ENCODE data around the gene SMR3B.

SMR3B gene

DNA sequence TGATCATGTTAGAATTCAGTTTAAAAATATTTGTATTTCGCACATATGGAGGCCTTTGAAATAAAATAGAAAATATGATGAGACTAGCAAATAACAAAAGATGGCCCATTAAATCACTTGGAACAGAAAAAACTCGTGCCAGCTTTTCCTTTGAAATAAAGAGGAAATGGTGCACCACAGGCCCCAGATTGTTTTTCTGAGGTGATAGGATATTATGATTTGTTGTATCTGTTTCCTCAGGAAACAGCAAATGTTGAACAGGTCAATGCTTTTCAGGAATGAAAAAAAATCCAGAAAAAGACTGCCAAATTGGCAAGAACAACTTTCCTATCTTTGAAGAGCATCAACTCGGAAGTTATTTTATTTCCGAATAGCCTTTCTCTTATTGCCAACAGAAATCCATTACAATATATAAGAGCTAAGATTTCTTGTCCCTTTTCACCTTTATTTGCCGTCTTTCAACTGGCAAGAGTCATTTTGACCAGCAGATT, at the start of gene SMR3B:
SMR3B (plus strand) TSS at position 441 of the 491 bp plus-strand sequence. CDS start 1,380 bp downstream, outside the sequence.
- no peak for DNase-seq

DNA sequence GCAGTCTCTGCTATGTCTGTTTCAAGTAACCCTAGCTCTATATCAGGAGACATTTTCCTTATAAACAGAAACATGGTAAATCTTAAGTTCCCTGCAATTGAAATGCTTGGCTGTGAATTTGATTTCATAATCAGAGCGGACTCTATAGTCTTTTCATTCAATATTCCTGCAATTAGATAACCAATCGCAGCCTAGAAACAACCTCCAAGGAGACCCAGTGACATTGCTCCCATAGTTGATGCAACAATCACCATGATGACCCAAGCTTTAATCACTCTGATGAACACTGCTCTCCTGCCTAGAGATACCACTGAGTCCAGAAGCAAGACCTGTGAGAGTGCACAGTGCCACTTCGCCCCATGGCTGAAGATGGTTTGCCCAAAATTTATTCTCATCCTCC, 48.2 kb upstream of the SMR3B start, which contains the start of gene CABS1:
CABS1 (plus strand) TSS at position 301 of the 400 bp plus-strand sequence; CDS start at position 360, 59 bp downstream.
- DNase-seq = no peak

DNA sequence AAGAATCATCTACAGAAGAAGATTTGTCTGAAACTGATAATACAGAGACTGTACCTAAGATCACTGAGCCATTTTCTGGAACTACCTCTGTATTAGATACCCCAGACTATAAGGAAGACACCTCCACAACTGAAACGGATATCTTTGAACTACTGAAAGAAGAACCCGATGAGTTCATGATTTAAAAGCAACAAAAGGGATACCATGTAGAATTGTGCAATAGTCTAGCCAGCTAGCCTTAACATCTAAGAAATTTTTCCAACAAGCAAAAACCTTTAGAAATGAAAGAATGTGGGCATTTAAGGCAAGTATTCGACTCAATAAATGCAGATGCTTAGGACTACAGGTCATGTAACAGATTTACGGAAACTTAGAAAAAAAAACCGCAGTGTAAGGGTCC, 46.9 kb upstream of the SMR3B start:
- no peak for DNase-seq

DNA sequence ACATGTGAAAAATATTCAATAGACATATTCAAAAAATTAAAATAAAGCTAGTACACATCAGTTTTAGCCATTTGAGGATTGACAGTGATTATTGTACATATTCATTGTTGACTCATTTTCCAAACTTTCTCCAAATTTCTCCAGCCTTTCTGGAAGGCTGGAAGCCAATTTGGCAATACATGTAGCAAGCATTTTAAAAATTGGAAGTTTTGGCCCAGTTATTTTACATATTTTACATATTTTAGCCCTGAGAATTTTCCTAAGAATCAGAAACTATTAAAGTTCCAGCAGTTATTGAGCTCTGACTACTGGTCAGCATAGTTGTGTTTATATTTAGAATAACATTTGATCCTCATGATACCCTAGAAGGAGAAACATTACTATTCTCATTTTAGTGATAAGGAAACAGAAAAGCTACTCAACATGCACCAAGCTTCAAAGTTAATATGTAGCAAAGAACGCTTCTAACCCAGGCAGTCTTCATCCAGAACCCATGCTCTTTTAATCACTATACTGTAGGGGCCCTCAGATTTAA, 45.0 kb upstream of the SMR3B start:
- no peak for DNase-seq

DNA sequence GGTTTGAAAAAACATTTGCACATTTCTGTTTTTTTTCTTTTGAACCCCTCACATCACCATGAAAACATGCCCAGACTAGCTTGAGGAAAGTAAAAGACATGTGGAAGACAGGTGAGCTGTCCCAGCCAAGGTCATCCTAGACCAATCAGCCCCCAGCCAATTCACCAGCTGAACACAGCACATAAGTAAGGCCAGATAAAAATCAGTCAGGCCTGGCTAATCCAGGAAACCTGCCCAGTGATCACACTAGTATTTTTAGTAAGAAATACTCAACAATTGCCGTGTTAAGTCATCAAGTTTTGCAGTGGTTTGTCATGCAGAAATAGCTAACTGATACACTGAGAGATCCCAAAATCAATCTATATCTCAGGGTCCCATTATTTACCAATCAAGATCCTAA, 26.7 kb upstream of the SMR3B start:
- no peak for DNase-seq

DNA sequence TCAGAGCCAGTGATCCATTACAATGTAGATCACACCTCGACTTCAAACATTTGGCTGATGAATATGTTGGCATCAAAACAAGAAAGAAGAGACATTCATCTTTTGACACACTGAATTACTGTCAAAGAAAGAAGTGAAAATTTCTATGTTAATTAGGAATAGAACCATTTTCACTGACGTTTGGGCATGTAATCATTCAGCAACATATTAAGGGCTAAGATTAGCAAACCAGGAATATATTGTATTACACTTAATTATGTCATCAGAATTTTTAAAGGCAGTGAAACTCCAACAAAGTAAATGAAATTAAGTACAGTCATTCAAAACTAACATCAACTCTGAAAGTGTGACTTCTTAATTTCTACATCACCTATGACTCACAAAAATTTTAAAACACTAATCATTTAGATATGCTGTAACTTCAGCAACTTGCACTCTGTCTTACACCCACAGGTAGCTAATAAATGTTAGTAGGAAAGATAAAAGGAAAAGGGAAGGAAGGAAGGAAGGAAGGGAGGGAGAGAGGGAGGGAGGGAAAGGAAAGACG, 23.7 kb upstream of the SMR3B start:
- no peak for DNase-seq

DNA sequence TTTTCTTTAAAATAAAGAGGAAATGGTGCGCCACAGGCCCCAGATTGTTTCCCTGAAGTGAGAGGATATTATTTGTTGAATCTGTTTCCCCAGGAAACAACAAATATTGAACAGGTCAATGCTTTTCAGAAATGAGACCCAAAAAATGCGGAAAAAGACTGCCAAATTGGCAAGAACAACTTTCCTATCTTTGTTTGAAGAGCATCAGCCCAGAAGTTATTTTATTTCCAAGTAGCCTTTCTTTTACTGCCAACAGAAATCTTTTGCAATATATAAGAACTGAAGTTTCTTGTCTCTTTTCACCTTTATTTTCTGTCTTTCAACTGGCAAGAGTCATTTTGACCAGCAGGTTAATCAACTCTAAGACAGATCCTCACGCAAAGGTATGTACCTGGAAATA, 22.5 kb upstream of the SMR3B start, which contains the start of gene SMR3A:
SMR3A (plus strand) TSS at position 301 of the 400 bp plus-strand sequence. CDS start 1,356 bp downstream, outside the sequence.
- no peak for DNase-seq

DNA sequence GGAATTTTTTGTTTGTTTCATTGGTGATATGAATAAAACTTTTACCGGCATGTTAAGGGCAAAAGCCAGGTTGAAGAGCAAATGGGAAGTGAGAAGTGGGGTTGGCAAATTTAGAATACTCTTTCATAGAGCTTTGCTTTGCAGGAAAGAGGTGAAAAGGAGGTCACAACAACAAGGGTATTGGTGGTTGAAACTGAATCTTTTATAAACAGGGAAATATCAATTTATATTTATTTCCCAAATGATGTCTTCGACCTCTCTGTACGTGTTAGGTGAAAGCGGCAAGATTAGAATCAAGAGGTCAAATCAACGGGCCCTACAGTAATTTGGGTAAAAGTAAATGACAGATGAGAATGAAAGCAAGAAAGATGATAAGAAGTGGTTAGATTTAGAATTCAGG, 18.9 kb upstream of the SMR3B start:
- no peak for DNase-seq

DNA sequence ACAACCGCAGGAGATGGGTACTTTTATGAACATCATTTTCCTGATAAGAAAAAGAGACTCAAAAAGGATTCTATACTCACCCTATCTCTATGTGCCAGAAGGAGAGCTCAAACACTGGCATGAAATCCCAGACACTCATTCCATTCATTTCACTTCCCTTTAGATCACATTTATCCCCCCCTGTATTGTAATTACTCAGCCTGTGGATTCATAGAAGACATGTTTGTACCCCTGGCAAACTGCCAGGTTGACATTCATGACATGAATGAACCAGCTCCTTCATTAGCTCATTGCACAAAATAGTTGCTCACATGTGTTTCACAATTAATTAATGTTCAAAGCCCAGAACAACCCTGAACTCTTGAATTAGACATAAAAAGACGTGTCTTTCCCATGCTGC, 17.5 kb upstream of the SMR3B start:
- DNase-seq = no peak

DNA sequence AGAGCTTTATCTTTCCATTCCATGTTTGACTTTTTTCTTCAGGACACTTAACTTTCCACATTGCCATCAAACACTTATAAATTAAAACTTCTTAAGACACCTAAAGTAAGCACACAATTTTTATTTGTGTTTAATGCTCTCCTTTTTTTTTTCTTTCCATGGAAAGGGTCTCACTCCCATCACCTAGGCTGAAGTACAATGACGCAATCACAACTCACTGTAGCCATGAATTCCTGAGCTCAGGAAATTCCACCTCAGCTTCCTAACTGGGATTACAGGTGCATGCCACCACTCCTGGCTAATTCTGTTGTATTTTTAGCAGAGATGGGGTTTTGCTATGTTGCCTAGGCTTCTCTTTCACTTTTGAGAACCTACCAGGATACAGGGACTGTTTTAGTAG, 15.1 kb upstream of the SMR3B start:
- no peak for DNase-seq

DNA sequence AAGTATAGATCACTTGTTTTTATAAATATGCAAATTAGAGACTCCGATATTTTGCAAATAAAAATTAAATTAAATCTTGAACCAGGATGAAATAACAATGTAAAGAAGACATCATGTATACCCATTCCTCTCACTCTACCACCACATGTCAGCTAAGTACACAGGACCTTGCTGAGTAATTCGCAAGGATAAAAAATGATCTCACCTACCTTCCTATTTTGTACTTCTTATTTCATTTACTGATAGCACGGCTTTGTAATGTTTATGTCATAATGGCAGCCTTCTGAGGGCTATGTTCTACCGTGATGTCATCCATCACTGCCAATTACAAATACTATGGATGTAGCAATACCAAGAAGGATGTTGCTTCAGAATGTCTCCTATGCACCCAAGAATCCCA, 10.9 kb upstream of the SMR3B start:
- no peak for DNase-seq

DNA sequence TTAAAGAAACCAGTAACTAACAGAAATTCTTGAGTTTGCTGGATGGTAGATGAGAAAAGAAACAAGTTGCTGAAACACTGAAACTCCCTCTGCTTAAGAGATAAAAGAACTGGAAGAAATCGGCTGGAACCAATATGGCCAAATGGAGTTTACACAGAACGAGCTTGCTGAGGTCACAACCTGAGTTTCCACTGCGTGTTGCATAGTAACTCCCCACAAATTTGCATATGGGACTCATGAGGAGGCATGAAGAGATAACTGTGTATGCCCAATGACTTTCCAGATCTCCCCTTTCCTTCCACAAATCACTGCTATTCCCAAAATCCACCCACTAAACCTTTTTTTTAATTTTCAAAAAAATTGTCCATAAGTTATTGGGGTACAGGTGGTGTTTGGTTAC, 10.2 kb upstream of the SMR3B start:
- DNase-seq = no peak

DNA sequence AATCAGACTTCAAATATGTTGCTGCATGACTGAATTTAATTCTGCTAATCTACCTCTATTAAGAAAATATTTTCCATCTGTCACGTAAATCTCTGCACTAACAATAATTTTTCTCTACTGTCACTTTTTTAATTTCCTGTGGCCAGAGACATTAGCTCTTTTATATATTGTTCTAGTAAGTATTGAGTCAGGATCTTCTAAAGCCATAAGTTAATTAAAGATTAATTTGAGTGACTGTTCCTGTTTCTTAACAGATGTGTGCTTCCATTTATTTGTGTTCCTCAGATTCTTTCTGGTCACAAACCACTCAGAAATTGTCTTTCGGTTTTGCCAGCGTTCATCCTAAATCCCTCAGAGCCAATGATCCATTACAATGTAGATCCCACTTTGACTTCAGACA, 2.4 kb upstream of the SMR3B start:
- DNase-seq = no peak

DNA sequence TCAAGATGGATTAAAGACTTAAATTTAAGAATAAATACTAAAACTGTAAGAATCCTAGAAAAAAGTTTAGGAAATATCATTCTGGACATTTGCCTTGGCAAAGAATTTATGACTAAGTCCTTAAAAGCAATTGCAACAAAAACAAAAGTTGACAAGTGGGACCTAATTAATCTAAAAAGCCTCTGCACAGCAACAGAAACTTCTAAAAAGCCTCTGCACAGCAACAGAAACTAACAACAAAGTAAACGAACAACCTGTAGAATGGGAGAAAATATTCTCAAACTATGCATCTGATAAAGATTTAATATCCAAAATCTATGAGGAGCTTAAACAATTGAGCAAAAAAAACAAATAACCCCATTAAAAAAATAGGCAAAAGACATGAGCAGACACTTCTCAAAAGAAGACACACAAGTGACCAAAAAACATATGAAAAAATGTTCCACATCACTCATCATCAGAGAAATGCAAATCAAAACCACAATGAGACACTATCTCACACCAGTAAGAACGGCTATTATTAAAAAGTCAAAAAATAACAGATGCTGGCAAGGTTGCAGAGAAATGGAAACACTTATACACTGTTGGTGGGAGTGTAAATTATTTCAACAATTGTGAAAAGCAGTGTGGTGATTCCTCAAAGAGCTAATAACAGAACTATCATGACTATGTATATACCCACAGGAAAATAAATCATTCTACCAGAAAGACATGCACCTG, 9.3 kb downstream of the SMR3B start:
- DNase-seq = no peak

DNA sequence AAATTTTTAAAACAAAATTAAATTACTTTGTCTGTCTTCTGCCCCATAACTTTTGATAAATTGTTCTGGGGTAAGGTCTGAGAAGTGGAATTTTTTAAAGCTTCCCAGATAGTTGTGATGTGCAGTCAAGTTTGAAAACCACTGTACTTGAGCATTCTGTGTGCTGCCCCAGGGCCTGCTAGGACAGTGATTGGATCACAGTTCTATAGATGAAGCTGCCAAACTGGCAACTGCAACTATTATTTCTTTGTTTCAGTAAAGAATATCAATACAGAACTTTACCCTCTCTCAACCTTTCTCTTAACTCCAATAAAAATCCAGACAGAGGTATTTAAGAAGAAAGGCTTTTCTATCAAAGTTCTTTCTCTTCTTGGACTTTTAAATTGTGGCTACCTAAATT, 14.6 kb downstream of the SMR3B start, which contains the start of gene OPRPN:
OPRPN (plus strand) TSS at position 361 of the 400 bp plus-strand sequence. CDS start 1,346 bp downstream, outside the sequence.
- DNase-seq = no peak

DNA sequence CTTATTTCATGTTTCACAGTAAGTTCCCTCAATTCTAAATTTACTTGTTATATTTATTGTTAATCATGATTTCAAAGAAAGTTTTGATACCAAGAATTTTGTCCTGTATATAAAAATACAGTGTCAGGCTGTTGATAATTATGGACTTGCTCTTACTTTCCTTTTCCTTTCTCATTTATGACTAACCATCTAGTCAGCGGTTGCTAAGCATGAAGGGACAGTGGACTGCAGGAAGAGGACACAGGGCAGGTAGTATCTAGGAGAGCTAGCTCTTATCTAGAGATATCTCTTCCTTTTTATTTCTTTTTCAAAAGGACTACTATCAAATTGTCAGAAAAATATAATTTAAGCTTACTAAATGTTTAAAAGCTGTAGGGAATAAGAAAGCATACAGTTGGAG, 16.4 kb downstream of the SMR3B start:
- no peak for DNase-seq

DNA sequence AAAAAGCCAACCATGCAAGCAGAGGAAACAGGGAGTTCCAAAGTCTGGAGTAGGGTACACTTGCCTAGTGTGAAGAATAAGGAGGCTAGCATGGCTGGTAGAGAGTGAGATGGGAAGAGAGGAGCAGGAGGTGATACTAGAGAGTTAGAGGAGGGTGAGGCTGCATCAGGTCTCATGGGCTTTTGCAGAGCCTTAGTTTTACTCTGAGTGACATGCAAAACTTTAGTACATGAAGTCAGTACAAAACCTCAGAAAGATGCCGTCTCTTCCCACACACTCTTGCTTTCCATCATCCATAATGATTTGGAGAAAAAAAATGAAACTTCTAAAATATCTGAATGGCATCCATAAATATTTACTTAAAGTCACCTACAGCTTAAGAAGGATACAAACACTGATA, 19.8 kb downstream of the SMR3B start:
- no peak for DNase-seq

DNA sequence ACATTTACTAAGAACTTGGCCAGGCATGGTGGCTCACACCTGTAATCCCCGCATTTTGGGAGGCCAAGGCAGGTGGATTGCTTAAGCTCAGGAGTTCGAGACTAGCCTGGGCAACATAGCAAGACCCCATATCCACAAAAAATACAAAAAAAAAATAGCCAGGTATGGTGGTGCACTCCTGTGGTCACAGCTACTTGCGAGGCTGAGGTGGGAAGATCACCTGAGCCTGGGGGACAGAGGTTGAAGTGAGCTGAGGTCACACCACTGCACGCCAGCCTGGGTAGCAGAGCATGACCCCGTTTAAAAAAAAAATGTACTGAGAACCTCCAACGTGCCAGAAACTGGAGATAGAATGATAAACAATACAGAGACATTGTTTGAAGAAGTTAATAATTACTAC, 22.8 kb downstream of the SMR3B start:
- DNase-seq = no peak

DNA sequence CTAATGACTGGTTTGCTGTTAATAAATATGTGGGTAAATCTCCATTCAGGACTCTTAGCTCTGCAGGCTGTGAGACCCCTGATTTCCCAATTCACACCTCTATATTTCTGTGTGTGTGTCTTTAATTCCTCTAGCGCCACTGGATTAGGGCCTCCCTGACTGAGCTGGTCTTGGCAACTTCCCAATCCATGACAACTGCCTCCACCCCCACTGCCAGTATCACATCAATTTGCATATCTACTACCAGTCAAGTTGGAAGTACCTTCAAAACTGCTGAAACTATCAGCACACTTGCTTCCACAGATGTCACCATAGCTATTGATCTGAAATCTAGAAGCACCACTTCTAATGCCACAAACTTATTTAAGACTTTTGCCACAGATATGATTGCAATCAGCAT, 42.4 kb downstream of the SMR3B start:
- no peak for DNase-seq

DNA sequence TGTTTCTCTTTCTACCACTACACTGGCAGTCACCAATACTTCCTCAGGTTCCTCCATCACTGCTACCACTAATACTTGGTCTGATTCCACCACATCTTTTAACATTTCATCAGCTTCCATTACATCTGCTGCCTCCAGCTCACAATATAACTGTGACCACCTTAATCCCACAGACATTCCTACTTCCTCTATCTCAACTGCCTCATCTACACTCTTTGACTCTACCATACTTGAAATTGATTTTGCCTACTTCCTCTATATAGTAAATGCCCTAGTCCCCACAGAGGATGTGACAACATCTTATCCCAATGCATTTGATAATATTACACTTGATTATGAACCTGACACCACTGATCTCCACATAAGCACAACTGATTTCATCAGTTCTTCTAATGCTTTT, 43.9 kb downstream of the SMR3B start:
- DNase-seq = no peak

DNA sequence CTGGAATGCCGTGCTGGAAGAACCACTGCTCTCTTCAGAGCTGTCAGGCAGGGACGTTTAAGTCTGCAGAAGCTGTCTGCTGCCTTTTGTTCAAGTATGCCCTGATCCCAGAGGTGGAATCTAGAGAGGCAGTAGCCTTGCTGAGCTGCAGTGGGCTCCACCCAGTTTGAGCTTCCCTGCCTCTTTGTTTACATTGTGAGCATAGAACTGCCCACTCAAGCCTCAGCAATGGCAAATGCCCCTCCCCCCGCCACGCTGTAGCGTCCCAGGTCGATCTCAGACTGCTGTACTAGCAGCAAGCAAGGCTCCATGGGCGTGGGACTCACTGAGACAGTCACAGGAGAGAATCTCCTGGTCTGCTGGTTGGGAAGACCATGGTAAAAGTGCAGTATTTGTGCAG, 54.3 kb downstream of the SMR3B start:
- DNase-seq = no peak

Measured in CD4-positive, alpha-beta T cell treated with Interferon gamma for 1 hour (primary cell).